Posterior vena cava (tissue), 2 donors: Measurements from ENCODE around the gene HOXA7. TPM values are rescaled to one million over a fixed set of nuclear protein-coding genes. Genes with fewer than 3 reads are reported as not detected.

Source experiments
- DNase-seq: peaks from one replicate; pipeline ENCODE4 v3.0.0-alpha.2; 2020; ENCODE audit warnings: low spot score
- intact Hi-C, 2 donors: fragments of 100-400 bp; cut with DNase I; formaldehyde crosslinking; loops; one replicate each; pipeline versions ENCODE4 v1.14.1 to v1.14.2; 2022 to 2023
- long read RNA-seq, 2 donors: library from polyadenylated mRNA; unstranded; transcript quantifications; one replicate each; pipeline ENCODE4 v2.0.0, GENCODE V29; 2020 to 2021
- total RNA-seq, 2 donors: library from RNA; stranded (reverse); fragmentation: NEBNext Ultra II Directional; extraction: Animal tissue kit (Norgen Biotek cat#: 25700); gene quantifications; one replicate each; pipeline ENCODE4 v1.2.1, GENCODE V29; 2021
- donor health status: DM: yes; HTN: yes; CAD: no.
- donor health status: DM: yes; HTN: yes; CAD: no.

Gene HOXA7
- 1 to 10 TPM; 6.2 to 6.7 TPM for total RNA-seq
- long read RNA-seq, donor 1, partial matches to known transcripts: 0 of 2 reads
- long read RNA-seq, donor 1, other reads (novel, unspliced or antisense): 0 of 2 reads
- long read RNA-seq, donor 2, transcript HOXA7-201 (2 exons, 2,018 nt): major isoform, 9 of 9 reads
- long read RNA-seq, donor 2, partial matches to known transcripts: 0 of 9 reads
- long read RNA-seq, donor 2, other reads (novel, unspliced or antisense): 0 of 9 reads

DNA sequence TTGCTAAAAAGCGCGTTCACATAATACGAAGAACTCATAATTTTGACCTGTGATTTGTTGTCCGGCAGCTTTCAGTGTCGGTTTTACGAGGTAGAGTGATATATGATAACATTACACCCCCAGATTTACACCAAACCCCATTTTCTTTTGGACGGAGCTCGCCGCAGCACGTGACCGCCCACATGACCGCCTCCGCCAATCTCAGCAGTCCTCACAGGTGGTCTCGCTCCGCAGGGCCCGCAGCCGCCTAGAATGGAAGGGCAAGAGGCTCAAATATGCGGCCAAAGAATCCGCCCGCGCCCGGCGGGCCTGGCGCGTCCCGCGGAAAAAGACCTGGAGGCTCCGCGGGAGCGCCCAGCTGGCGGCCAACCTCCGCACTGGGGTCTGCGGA, at the start of gene HOXA7:
HOXA7 (minus strand) TSS at position 168 of the 391 bp plus-strand sequence; CDS start at position 38, 130 bp downstream.
- DNase-seq: peak; percentile 92
- intact Hi-C loops: loop anchor here in 1 of 2 donors (10.0 kb wide), 1 partner anchor 962 kb away; no protein-coding TSS in a partner anchor

GRCh38 chr7:27205325-27206280, 49.1 kb upstream of the HOXA7 start:
- intact Hi-C loops: loop anchor here in 1 of 2 donors (10.0 kb wide), 1 partner anchor 369 kb away; no protein-coding TSS in a partner anchor
- DNase-seq: peak; percentile 61

- DNase-seq: peak; percentile 80
- intact Hi-C loops: loop anchor here in 1 of 2 donors (10.0 kb wide), 1 partner anchor 370 kb away; no protein-coding TSS in a partner anchor
These were observed 48.4 kb upstream of the HOXA7 start for GRCh38 chr7:27204851-27205322.

GRCh38 chr7:27203964-27204594, 47.6 kb upstream of the HOXA7 start:
- intact Hi-C loops: loop anchor here in 1 of 2 donors (10.0 kb wide), 1 partner anchor 371 kb away; no protein-coding TSS in a partner anchor
- DNase-seq: no peak

DNA sequence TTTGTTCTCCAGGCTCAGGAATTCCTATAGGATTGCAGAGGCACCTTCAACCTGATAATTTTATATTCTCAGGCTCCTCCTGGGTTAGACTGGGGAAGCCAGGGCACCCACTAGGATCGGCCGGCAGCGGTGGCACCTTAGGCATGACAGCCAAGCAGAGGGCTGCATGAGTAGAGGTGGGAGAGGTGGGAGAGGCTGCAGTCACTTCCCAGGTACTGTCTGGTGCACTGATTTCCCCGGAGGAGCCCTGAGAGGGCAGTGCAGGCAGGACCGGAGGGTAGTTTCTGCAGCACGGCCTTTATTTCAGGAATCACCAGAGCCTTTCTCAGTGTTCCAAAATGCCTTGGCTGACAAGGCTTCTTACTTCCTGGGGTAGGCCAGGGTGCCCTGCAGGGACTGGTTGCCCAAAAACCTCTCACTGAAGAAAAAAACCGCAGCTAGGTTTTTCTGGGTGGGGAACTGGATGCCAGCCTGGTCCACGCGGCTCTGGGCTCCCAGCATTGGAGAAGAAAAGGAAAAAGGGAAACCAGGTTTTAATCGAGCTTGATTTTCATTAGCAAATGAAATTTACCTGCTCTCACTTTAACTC, 47.0 kb upstream of the HOXA7 start:
- no peak for DNase-seq
- intact Hi-C loops: loop anchor here in 1 of 2 donors (10.0 kb wide), 1 partner anchor 371 kb away; no protein-coding TSS in a partner anchor

GRCh38 chr7:27202862-27203134, 46.3 kb upstream of the HOXA7 start:
- DNase-seq: no peak
- intact Hi-C loops: loop anchor here in 1 of 2 donors (10.0 kb wide), 1 partner anchor 372 kb away; no protein-coding TSS in a partner anchor

GRCh38 chr7:27202018-27202861, 45.8 kb upstream of the HOXA7 start:
- intact Hi-C loops: loop anchor here in 1 of 2 donors (10.0 kb wide), 1 partner anchor 373 kb away; no protein-coding TSS in a partner anchor
- DNase-seq: peak; percentile 58

GRCh38 chr7:27201580-27202017, 45.1 kb upstream of the HOXA7 start:
- intact Hi-C loops: loop anchor here in 1 of 2 donors (10.0 kb wide), 1 partner anchor 373 kb away; no protein-coding TSS in a partner anchor
- DNase-seq: no peak

- no peak for DNase-seq
- intact Hi-C loops: loop anchor here in 1 of 2 donors (10.0 kb wide), 1 partner anchor 374 kb away; no protein-coding TSS in a partner anchor
These were observed 44.5 kb upstream of the HOXA7 start for GRCh38 chr7:27200761-27201579.

DNA sequence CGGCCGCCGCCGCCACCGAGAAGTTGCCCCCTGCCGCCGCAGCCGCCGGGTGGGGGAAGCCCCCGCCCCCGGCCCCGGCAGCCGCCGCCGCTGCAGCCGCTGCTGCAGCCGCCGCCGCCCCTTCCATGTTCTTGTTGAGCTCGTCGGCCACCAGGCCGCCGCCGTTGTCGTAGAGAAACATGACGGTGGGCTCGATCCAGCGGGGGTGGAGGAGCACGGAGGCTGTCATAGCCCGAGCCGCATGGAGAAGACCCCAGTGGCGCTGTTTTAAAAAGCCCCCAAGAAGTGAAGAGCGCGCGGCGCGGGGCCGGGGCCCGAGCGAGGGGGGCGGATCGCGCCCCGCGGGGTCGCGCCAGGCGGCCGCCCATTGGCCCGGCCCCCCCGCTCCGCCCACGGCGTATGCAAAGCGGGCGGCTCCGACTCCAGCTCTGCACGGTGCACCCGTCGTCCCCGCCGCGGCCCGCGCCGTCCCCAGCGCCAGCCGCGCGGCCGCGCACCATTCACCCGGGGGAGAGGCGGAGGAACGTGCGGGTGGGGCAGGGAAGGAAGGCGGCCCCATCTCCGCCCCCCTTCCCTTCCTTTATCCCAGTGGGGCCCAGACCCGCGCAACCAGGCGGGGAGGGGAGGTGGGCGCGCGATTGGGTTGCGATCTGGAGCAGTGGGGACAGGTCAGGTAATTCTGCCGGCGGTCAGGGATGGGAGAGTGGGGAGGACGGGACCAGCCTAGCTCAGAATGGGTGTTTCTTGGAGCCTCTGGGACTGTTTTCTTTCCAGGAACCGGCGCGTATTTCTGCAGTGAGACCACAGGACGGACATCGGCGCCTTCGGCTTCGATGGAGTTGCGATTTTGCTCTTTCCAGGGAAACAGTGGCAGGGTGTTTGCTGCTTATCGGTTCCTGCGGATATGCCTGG, 43.6 kb upstream of the HOXA7 start, which contains the start of gene HOXA13:
HOXA13 (minus strand) TSS at position 243 of the 912 bp plus-strand sequence; CDS start at position 229, 14 bp downstream.
- DNase-seq: peak; percentile 74
- intact Hi-C loops: loop anchor here (10.0 kb wide), 2 partner anchors 375 to 895 kb away; no protein-coding TSS in a partner anchor

- DNase-seq: peak; percentile 77
- intact Hi-C loops: loop anchor here in 1 of 2 donors (10.0 kb wide), 1 partner anchor 896 kb away; no protein-coding TSS in a partner anchor
These were observed 42.7 kb upstream of the HOXA7 start for GRCh38 chr7:27198871-27199801.

- intact Hi-C loops: loop anchor here in 1 of 2 donors (10.0 kb wide), 1 partner anchor 897 kb away; no protein-coding TSS in a partner anchor
- DNase-seq: peak; percentile 68
These were observed 41.8 kb upstream of the HOXA7 start for GRCh38 chr7:27198138-27198841.

DNA sequence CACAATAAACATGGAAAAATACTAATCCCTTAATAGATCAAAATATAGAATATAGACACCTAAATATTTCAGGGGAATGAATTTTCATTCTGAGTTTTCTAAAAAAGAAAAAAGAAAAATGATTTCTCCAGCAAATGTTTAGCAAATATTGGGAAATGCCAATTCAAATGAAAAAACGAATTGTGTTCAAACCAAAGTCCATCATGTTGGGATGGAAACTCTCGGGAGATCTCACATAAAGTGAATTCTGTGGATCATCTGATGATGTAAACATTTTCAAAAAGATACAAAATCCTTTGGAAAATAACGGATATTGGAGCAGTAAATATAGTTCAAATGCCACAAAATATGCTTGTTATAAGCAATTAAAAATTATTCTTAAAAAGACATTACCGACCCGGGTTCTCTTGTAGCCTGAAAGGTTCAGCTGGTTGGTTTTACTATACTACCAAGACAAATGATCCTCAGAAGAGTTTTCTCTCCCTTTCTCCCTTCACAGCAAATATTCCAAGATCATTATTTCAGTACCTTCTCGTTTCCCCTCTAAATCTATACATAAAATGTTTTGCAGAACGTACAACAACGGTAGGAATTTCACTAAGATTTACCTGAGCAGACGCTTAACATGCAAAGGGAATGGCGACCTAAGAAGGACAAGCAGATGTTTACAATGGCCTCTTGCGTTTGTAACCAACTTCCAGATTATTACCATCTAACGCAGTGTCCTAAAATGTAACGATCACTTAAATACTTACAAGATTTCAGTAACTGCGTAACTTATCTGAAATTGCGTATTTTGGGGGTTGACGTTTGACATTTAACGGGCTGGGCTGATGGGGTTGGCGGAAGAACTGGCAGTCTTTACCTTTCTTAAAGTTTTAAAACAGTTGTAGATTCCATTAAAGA, 40.9 kb upstream of the HOXA7 start:
- no peak for DNase-seq
- intact Hi-C loops: loop anchor here in 1 of 2 donors (10.0 kb wide), 1 partner anchor 897 kb away; no protein-coding TSS in a partner anchor
